ENCODE results near the gene ITIH5.

The ITIH5 gene

GRCh38 chr10:7513936-7514335 lies 152.8 kb downstream of the ITIH5 start:
- no peak overlapping the region for H3K4me3 ChIP-seq (replicated peaks; ENCODE audit: low read depth, low read length)
- no peak for DNase-seq (ENCODE audit: low read depth)
- TF ChIP-seq, protein P1, sequence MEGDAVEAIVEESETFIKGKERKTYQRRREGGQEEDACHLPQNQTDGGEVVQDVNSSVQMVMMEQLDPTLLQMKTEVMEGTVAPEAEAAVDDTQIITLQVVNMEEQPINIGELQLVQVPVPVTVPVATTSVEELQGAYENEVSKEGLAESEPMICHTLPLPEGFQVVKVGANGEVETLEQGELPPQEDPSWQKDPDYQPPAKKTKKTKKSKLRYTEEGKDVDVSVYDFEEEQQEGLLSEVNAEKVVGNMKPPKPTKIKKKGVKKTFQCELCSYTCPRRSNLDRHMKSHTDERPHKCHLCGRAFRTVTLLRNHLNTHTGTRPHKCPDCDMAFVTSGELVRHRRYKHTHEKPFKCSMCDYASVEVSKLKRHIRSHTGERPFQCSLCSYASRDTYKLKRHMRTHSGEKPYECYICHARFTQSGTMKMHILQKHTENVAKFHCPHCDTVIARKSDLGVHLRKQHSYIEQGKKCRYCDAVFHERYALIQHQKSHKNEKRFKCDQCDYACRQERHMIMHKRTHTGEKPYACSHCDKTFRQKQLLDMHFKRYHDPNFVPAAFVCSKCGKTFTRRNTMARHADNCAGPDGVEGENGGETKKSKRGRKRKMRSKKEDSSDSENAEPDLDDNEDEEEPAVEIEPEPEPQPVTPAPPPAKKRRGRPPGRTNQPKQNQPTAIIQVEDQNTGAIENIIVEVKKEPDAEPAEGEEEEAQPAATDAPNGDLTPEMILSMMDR (IDR thresholded peaks at IDR 0.05; ENCODE audit: low read length, missing control alignments) = no peak

DNA sequence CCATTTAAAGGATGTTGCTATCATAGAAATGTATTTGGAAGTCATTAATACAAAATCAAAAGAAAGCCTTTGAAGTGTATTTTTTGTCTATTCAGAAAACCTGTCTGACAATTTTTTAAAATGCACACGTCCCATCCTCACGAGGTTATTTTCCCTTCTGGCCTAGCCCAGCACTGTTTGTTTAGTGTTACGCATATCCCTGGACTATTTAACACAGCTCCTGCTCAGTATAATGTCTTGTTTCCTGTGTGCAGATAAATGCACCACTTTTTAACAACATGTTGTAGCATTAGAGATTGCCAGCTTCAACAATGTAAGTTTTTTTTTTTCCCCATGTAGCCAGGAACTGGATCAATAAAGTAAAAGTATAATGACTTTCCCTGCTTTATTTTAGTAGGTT lies 153.3 kb downstream of the ITIH5 start:
- H3K4me3 ChIP-seq (replicated peaks; ENCODE audit: low read depth, low read length) = no peak overlapping the region
- TF ChIP-seq, protein P1 (IDR thresholded peaks at IDR 0.05; ENCODE audit: low read length, missing control alignments) = no peak
- no peak for DNase-seq (ENCODE audit: low read depth)

GRCh38 chr10:7512487-7512886 lies 154.3 kb downstream of the ITIH5 start:
- H3K4me3 ChIP-seq (replicated peaks; ENCODE audit: low read depth, low read length) = no peak overlapping the region
- DNase-seq (ENCODE audit: low read depth) = no peak
- TF ChIP-seq, protein P1 (IDR thresholded peaks at IDR 0.05; ENCODE audit: low read length, missing control alignments) = no peak

GRCh38 chr10:7511612-7512011 lies 155.2 kb downstream of the ITIH5 start:
- no peak for DNase-seq (ENCODE audit: low read depth)
- TF ChIP-seq, protein P1 (IDR thresholded peaks at IDR 0.05; ENCODE audit: low read length, missing control alignments) = no peak
- H3K4me3 ChIP-seq (replicated peaks; ENCODE audit: low read depth, low read length) = no peak overlapping the region

Data from fibroblast of pulmonary artery (primary cell).